NCI-H526 (cell line): Measurements from ENCODE around the gene TIAM1.

Experiments used
- DNase-seq, 2 experiments: peaks; one replicate each; lab custom pipeline; 2025; lab: John Stamatoyannopoulos, UW

TIAM1 gene

DNA sequence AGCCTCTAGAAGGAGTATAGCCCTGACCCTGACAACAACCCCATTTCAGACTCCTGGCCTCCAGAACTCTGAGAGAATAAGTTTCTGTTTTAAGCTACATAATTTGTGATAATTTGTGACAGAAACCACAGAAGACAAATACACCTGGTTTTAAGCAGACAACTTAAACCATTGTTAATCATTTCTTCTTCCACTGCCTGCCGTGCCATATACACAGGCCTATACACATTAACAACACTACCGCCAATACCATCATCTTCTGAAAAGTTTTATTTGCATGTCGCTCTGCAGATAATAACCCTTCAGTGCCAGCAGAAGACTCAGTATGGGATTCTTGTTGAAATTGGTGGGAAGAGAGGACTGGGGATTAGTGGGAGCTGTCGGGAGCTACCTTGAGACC is 265.8 kb downstream of the TIAM1 start:
- DNase-seq, result no peak

DNA sequence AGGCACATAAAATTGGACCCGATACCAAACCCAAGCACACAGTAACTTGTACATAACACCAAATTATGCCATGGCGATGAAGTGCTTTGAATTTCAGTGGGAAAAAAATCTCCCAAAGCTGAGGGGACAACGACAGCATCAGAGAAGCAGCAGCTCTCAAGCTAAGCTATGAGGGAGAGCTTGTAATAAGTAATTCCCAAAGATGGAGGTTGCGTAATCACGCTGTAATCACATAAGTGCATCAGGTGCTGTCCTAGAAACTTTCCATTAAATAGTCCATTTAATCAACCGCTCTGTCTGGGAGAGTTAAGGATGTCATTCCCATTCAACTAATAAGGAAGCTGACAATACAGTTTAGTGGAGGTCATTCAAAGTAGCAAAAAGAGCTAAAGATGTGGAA is 268.2 kb downstream of the TIAM1 start:
- no peak for DNase-seq

DNA sequence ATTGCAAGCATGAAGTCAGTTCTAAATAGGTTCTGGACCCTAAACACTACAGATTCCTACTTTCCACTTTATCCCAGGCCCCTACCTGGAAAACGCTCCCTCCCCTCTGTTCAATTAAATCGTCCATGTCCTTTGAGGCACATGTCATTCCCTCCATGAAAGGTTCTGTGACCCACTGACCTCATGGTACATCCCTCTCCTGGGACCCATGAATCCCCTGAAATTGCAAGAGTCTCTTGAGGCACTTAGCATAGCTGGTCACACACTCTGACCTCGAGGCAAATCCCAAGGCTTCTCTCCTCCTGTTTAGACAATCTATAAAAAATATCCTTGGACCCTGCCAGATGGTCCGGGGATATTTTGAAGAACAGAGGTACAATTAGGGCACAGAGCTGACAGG is 271.5 kb downstream of the TIAM1 start:
- DNase-seq, result no peak
